ENCODE data around the gene PCCA. TPM values are rescaled to one million over a fixed set of nuclear protein-coding genes. Genes with fewer than 3 reads are reported as not detected.

The PCCA gene
- polyA plus RNA-seq, 1 experiment = 22.6 TPM

DNA sequence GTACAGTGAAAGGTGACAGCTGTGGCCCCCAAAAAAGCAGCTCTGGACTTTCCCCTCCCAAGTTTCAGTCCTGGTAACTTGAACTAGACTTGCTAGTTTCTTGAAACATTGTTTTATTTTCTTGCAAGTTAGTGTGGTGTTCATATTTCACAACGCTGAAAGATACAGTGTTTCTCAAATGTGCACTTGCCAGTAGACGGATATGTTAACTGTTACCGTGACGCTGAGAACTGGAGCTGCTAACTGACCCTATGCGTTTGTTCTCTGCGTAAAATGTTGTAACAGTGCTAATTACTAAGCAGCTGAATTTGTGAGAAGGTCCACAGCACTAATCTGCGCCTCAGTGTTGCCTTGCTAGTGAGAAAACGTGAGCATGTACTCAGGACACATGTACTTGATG lies 420.1 kb downstream of the PCCA start:
- H3K27me3 ChIP-seq (ENCODE audit: control insufficient read depth, insufficient read depth, low read length) = no peaks in the 10 kb centered on the region
- no peak overlapping the region for H3K27ac ChIP-seq (ENCODE audit: low read depth, low read length)
- ChIA-PET CTCF (no interaction called here), POLR2A (no interaction called here)
- TF ChIP-seq, protein P1, sequence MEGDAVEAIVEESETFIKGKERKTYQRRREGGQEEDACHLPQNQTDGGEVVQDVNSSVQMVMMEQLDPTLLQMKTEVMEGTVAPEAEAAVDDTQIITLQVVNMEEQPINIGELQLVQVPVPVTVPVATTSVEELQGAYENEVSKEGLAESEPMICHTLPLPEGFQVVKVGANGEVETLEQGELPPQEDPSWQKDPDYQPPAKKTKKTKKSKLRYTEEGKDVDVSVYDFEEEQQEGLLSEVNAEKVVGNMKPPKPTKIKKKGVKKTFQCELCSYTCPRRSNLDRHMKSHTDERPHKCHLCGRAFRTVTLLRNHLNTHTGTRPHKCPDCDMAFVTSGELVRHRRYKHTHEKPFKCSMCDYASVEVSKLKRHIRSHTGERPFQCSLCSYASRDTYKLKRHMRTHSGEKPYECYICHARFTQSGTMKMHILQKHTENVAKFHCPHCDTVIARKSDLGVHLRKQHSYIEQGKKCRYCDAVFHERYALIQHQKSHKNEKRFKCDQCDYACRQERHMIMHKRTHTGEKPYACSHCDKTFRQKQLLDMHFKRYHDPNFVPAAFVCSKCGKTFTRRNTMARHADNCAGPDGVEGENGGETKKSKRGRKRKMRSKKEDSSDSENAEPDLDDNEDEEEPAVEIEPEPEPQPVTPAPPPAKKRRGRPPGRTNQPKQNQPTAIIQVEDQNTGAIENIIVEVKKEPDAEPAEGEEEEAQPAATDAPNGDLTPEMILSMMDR (IDR thresholded peaks at IDR 0.05; ENCODE audit: low read depth, low read length) = no peak
- no peak for DNase-seq (ENCODE audit: low read depth, low spot score)
- H3K4me3 ChIP-seq (ENCODE audit: low read depth, low read length) = no peak overlapping the region
- peaks cover 3% of the 10 kb centered on the region; the same call in 1 of the 2 replicates for H3K9me3 ChIP-seq (ENCODE audit: control insufficient read depth, insufficient read depth, low read length)

DNA sequence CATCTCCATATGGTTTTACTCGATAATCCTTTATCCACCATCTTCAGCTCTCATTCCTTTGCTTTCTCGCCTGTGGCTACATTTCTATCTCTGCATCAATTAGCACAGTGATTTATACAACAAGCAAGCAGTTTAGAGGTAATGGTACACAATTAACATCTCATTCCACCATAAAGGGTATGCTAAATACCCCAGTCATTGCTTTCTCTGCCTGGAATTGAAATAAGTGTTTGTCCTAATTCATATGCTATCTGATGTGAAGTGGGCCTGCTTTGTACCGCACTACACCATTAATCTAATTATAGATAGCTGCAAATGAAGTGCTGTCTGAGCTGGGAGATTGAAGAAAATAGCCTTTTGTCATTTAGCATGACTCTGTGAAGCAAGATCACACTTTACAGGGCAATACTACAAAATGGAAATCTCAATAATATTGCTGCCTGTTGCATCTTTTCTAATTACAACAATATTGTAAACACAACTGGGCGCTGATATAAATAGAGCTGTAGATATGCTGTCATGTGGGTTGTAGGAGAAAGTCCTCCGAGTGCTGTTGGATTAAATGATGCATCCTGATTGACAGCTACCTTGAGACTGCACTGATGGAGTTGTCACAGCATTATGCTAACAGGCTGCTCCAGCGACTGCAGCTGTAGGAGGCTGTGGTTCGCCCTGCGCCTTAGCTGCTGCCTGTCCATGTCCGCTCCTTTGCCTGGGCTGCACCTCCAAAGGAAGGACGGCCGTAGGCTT lies 421.5 kb downstream of the PCCA start:
- POLR2A ChIA-PET = no interaction called here
- no peak overlapping the region for H3K27ac ChIP-seq (ENCODE audit: low read depth, low read length)
- TF ChIP-seq, protein P1 (IDR thresholded peaks at IDR 0.05; ENCODE audit: low read depth, low read length) = no peak
- no peak for DNase-seq (ENCODE audit: low read depth, low spot score)
- CTCF ChIA-PET = interaction anchor here (0.6 to 2.2 kb wide), 2 partner anchors 467 to 594 kb away, joined by 5 to 7 read pairs; no protein-coding TSS in a partner anchor
- no peaks in the 10 kb centered on the region for H3K27me3 ChIP-seq (ENCODE audit: control insufficient read depth, insufficient read depth, low read length)
- no peak overlapping the region for H3K4me3 ChIP-seq (ENCODE audit: low read depth, low read length)
- H3K9me3 ChIP-seq (ENCODE audit: control insufficient read depth, insufficient read depth, low read length) = peaks cover 3% of the 10 kb centered on the region; the same call in 1 of the 2 replicates

DNA sequence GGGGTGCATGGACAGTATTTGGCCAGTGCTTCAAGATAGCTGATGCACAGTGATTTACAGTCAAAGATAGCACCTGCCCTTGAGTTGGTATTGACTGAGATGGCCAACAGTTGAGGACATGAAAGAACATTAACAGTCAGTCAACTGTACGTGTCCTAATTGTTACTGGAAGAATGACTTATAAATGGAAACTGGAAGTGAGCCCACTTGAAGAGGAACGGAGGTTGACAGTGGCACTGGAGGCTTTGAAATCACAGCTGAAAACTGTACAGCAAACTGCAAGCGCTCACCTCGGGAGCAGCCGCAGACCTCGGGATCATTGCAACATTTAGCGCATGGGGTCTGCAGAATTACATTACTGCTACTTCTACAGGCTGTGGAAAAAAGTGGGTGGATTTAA lies 422.6 kb downstream of the PCCA start:
- CTCF ChIA-PET = interaction anchor here (2.2 kb wide), 1 partner anchor 595 kb away, joined by 7 read pairs; no protein-coding TSS in a partner anchor
- POLR2A ChIA-PET = no interaction called here
- Histone ChIP-seq H3K27me3 (ENCODE audit: control insufficient read depth, insufficient read depth, low read length) (no peaks in the 10 kb centered on the region), H3K4me3 (ENCODE audit: low read depth, low read length) (no peak overlapping the region), H3K9me3 (ENCODE audit: control insufficient read depth, insufficient read depth, low read length) (peaks cover 3% of the 10 kb centered on the region; the same call in 1 of the 2 replicates), H3K27ac (ENCODE audit: low read depth, low read length) (no peak overlapping the region)
- no peak for DNase-seq (ENCODE audit: low read depth, low spot score)
- TF ChIP-seq, protein P1 (IDR thresholded peaks at IDR 0.05; ENCODE audit: low read depth, low read length) = no peak

DNA sequence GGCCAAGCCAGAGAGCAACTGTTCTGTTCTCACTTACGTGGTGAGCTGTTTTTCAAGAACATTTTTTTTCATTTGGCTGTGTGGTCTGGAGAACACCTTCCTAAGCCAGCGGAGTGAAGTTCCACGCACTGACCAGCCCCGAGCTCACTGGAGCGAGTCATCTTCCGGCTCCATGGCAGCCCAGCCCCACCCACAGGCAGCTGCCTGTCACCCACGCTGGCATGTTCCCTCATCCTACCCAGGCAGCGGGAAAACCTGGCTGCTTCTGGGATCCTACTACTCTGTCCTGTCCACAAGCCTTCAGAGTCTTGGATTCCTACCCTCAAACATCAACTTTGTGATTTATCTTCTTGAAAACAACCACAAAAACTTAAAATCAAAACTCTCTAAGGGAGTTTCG lies 423.5 kb downstream of the PCCA start:
- H3K9me3 ChIP-seq (ENCODE audit: control insufficient read depth, insufficient read depth, low read length) = peaks cover 3% of the 10 kb centered on the region; the same call in 1 of the 2 replicates
- TF ChIP-seq, protein P1 (IDR thresholded peaks at IDR 0.05; ENCODE audit: low read depth, low read length) = no peak
- no peak overlapping the region for H3K4me3 ChIP-seq (ENCODE audit: low read depth, low read length)
- H3K27me3 ChIP-seq (ENCODE audit: control insufficient read depth, insufficient read depth, low read length) = no peaks in the 10 kb centered on the region
- DNase-seq (ENCODE audit: low read depth, low spot score) = no peak
- CTCF ChIA-PET = interaction anchor here (7.9 kb wide), 1 partner anchor 596 kb away, joined by 56 read pairs; no protein-coding TSS in a partner anchor
- H3K27ac ChIP-seq (ENCODE audit: low read depth, low read length) = no peak overlapping the region
- POLR2A ChIA-PET = no interaction called here

DNA sequence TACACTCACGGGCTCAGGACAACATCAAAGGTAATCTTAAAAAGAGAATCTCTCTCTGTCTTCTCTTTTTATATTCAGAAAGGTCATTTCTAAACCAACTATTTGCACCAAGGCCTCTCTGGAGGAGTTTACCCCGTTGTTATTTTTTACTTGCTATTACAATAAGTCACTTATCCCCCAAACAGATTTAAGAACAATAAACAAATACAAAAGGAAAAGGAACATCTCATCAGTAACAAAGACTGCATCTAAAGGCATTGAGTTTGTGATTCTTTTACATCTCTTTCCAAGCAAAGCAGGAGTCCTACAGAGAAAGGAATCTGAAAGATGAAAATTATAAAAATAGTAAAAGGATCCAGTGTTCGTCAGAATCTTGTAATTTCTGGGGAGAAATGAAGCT lies 424.3 kb downstream of the PCCA start:
- Histone ChIP-seq H3K9me3 (ENCODE audit: control insufficient read depth, insufficient read depth, low read length) (peaks cover 3% of the 10 kb centered on the region; the same call in 1 of the 2 replicates), H3K4me3 (ENCODE audit: low read depth, low read length) (no peak overlapping the region), H3K27ac (ENCODE audit: low read depth, low read length) (no peak overlapping the region), H3K27me3 (ENCODE audit: control insufficient read depth, insufficient read depth, low read length) (no peaks in the 10 kb centered on the region)
- POLR2A ChIA-PET = no interaction called here
- DNase-seq (ENCODE audit: low read depth, low spot score) = no peak
- CTCF ChIA-PET = interaction anchor here (2.4 to 7.9 kb wide), 4 partner anchors 280 to 856 kb away, joined by 10 to 56 read pairs (median 14); no protein-coding TSS in a partner anchor
- TF ChIP-seq, protein P1 (IDR thresholded peaks at IDR 0.05; ENCODE audit: low read depth, low read length) = no peak

Data from AG04450 (cell line).